K562 (cell line): ENCODE data around the gene CNNM2. TPM values are rescaled to one million over a fixed set of nuclear protein-coding genes. Genes with fewer than 3 reads are reported as not detected.

ENCODE experiments used
- ATAC-seq: fragments of 200-7000 bp; cut with Tn5 transposase; 3 replicates; pipeline ENCODE4 v1.9.1; 2020; ENCODE audit warnings: moderate library complexity
- BruUV-seq: library from RNA; stranded (reverse); fragments of 400-500 nt; replicated peaks from 2 replicates; lab custom pipeline; 2021; lab: Mats Ljungman, UMichigan
- CTCF ChIA-PET: fragments of 300-600 bp; formaldehyde crosslinking; extraction: SDS; loops from one replicate; lab custom pipeline; 2021; ENCODE audit warnings: low intra/inter-chr PET ratio; lab: Yijun Ruan, JAX
- POLR2A ChIA-PET: fragments of 300-600, 350-650 bp; sonication (Branson Sonifier 250); formaldehyde crosslinking; extraction: SDS; loops from one replicate; lab custom pipeline; 2021; ENCODE audit warnings: antibody characterized with exemption, inconsistent platforms; lab: Yijun Ruan, JAX
- DNase-seq, 4 experiments: peaks; one replicate each; pipeline versions ENCODE4 v3.0.0 to v3.0.0-alpha.2; 2011 to 2018; ENCODE audit warnings: low spot score in 3 of 4, mixed read lengths in 3 of 4; ENCODE audit errors: extremely low read depth in 1 of 4
- FAIRE-seq: peaks from 2 replicates; lab custom pipeline; 2011; peaks lifted over from hg19 to GRCh38; lab: Jason Lieb, UNC
- H2AFZ ChIP-seq: 2 replicates; pipeline ENCODE4 v1.6.0; 2011; ENCODE audit warnings: low read depth, low read length, control low read depth, inconsistent platforms
- H3K27ac ChIP-seq: fragments of 200-600 bp; 3 replicates; pipeline ENCODE4 v1.8.0; 2011; ENCODE audit warnings: low read depth, mild to moderate bottlenecking, control low read depth, inconsistent platforms, low read length, moderate library complexity, mixed read lengths; ENCODE audit errors: extremely low read depth
- H3K27me3 ChIP-seq, 2 experiments: fragments of 300-600 bp in 1 of 2; 2 replicates in 1 of 2; 3 replicates in 1 of 2; pipeline versions ENCODE4 v1.6.0 to v1.8.0; 2011; ENCODE audit warnings: inconsistent platforms in 2 of 2, low read length in 2 of 2, mild to moderate bottlenecking in 1 of 2, mixed read lengths in 1 of 2, moderate library complexity in 1 of 2; ENCODE audit not compliant: control insufficient read depth in 2 of 2, insufficient read depth in 2 of 2
- H3K36me3 ChIP-seq: fragments of 300-600 bp; 3 replicates; pipeline ENCODE4 v1.8.0; 2011; ENCODE audit warnings: mild to moderate bottlenecking, low read length, inconsistent platforms; ENCODE audit not compliant: control insufficient read depth, insufficient read depth
- H3K4me1 ChIP-seq, 2 experiments: fragments of 200-600 bp in 1 of 2; replicated peaks in 1 of 2; 2 replicates in 1 of 2; 3 replicates in 1 of 2; pipeline versions ENCODE4 v1.5.1 to v1.8.0; 2011; ENCODE audit warnings: inconsistent platforms in 2 of 2, low read length in 2 of 2, mild to moderate bottlenecking in 1 of 2, mixed read lengths in 1 of 2, moderate library complexity in 1 of 2; ENCODE audit not compliant: control insufficient read depth in 2 of 2, insufficient read depth in 2 of 2
- H3K4me2 ChIP-seq: 2 replicates; pipeline ENCODE4 v1.6.1; 2011; ENCODE audit warnings: low read length, control low read depth, inconsistent platforms, mixed read lengths; ENCODE audit not compliant: insufficient read depth
- H3K4me3 ChIP-seq: fragments of 200-600 bp; sonication (generic), shearing (Covaris generic); 2 replicates; pipeline ENCODE4 v1.5.1; 2016; ENCODE audit warnings: control low read depth, inconsistent platforms
- H3K79me2 ChIP-seq: fragments of 200-600 bp; 3 replicates; pipeline ENCODE4 v1.8.0; 2011; ENCODE audit warnings: low read length, inconsistent platforms; ENCODE audit not compliant: control insufficient read depth, insufficient read depth
- H3K9ac ChIP-seq, 2 experiments: 2 replicates each; pipeline versions ENCODE4 v1.6.0 to v1.6.1; 2011; ENCODE audit warnings: low read depth in 2 of 2, low read length in 2 of 2, control low read depth in 1 of 2, inconsistent platforms in 1 of 2, mild to moderate bottlenecking in 1 of 2, mixed read lengths in 1 of 2; ENCODE audit not compliant: insufficient read depth in 1 of 2
- H3K9me1 ChIP-seq: one replicate; pipeline ENCODE4 v1.6.0; 2011; ENCODE audit warnings: inconsistent platforms, mild to moderate bottlenecking, low read length, moderate library complexity; ENCODE audit not compliant: control insufficient read depth, insufficient read depth
- H3K9me3 ChIP-seq: replicated peaks from 2 replicates; pipeline ENCODE4 v1.5.1; 2011; ENCODE audit warnings: low read depth, low read length, inconsistent platforms; ENCODE audit not compliant: control insufficient read depth, insufficient read depth
- H4K20me1 ChIP-seq: replicated peaks from 2 replicates; pipeline ENCODE4 v1.6.1; 2011; ENCODE audit warnings: low read length, inconsistent platforms, mixed read lengths; ENCODE audit not compliant: control insufficient read depth, insufficient read depth
- ARNT ChIP-seq, 2 experiments: fragments of 450-650 bp; IDR thresholded peaks; 2 replicates each; pipeline ENCODE4 v1.6.1; 2016; ENCODE audit warnings: mild to moderate bottlenecking in 1 of 2
- CEBPB ChIP-seq: fragments of 450-650 bp; IDR thresholded peaks from 2 replicates; pipeline ENCODE4 v1.6.1; 2016; ENCODE audit warnings: missing genetic modification characterization, missing compliant biosample characterization
- DACH1 ChIP-seq: fragments of 450-650 bp; IDR thresholded peaks from 2 replicates; pipeline ENCODE4 v1.6.1; 2018; ENCODE audit not compliant: partially characterized antibody
- FOXA1 ChIP-seq: fragments of 450-650 bp; IDR thresholded peaks from 2 replicates; pipeline ENCODE4 v1.6.1; 2016; ENCODE audit warnings: mild to moderate bottlenecking, borderline replicate concordance
- HDAC2 ChIP-seq: fragments of 450-650 bp; IDR thresholded peaks from 2 replicates; pipeline ENCODE4 v1.6.1; 2016; ENCODE audit warnings: mild to moderate bottlenecking
- HOMEZ ChIP-seq: fragments of 250-450 bp; sonication (Bioruptor Pico); IDR thresholded peaks from 2 replicates; pipeline ENCODE4 v1.4.0; 2020; ENCODE audit warnings: mild to moderate bottlenecking, moderate library complexity
- MAFG ChIP-seq: fragments of 450-650 bp; conservative IDR thresholded peaks from 2 replicates; pipeline ENCODE4 v1.6.1; 2016; ENCODE audit warnings: missing genetic modification characterization, missing compliant biosample characterization
- MLLT1 ChIP-seq, 2 experiments: fragments of 450-650 bp; IDR thresholded peaks; 2 replicates each; pipeline ENCODE4 v1.6.1; 2016
- MTA3 ChIP-seq: fragments of 450-650 bp; formaldehyde crosslinking; IDR thresholded peaks from 2 replicates; pipeline ENCODE4 v1.6.1; 2017; ENCODE audit warnings: mild to moderate bottlenecking, borderline replicate concordance
- MTF1 ChIP-seq: fragments of 250-450 bp; sonication (Bioruptor Pico); IDR thresholded peaks from 2 replicates; pipeline ENCODE4 v1.9.0; 2021; ENCODE audit warnings: moderate library complexity, mild to moderate bottlenecking, inconsistent platforms, borderline replicate concordance
- POLR3G ChIP-seq: IDR thresholded peaks from 2 replicates; pipeline ENCODE4 v1.6.1; 2011; ENCODE audit not compliant: insufficient read length, insufficient replicate concordance; ENCODE audit errors: extremely low read depth
- PRPF4 ChIP-seq: fragments of 200-400 bp; formaldehyde crosslinking; IDR thresholded peaks from one replicate; pipeline ENCODE4 v1.6.1; 2017; ENCODE audit warnings: low read length, low read depth, mild to moderate bottlenecking; ENCODE audit not compliant: insufficient read depth, poor library complexity, severe bottlenecking
- RUNX1 ChIP-seq: sonication (generic); IDR thresholded peaks from 2 replicates; pipeline ENCODE4 v1.6.1; 2016; ENCODE audit warnings: antibody characterized with exemption, low read depth
- SRSF7 ChIP-seq: fragments of 200-400 bp; formaldehyde crosslinking; optimal IDR thresholded peaks from 2 replicates; pipeline ENCODE3; 2017; ENCODE audit warnings: mild to moderate bottlenecking, low read depth, low read length
- YBX1 ChIP-seq: fragments of 450-650 bp; IDR thresholded peaks from 2 replicates; pipeline ENCODE4 v1.7.1; 2016; ENCODE audit warnings: mild to moderate bottlenecking
- ZNF143 ChIP-seq: sonication (generic); formaldehyde crosslinking; IDR thresholded peaks from 2 replicates; pipeline ENCODE4 v1.9.0; 2022; ENCODE audit warnings: mild to moderate bottlenecking, missing genetic modification reagents
- ZNF277 ChIP-seq: fragments of 250-450 bp; sonication (Bioruptor Pico); IDR thresholded peaks from 2 replicates; pipeline ENCODE4 v1.8.0; 2022; ENCODE audit warnings: inconsistent platforms, mild to moderate bottlenecking, moderate library complexity, borderline replicate concordance
- ZNF561 ChIP-seq: fragments of 450-650 bp; formaldehyde crosslinking; conservative IDR thresholded peaks from 2 replicates; pipeline ENCODE4 v1.4.0; 2020; ENCODE audit warnings: mild to moderate bottlenecking, moderate library complexity
- ZNF668 ChIP-seq: fragments of 250-450 bp; sonication (Bioruptor Pico); IDR thresholded peaks from 2 replicates; pipeline ENCODE4 v1.8.0; 2022; ENCODE audit warnings: mild to moderate bottlenecking, inconsistent platforms
- WGBS: fragments of 100-300 bp; shearing (Covaris generic); methylation state at CpG from one replicate; pipeline ENCODE4 v1.1.6; 2016; ENCODE audit warnings: low coverage, mixed read lengths; ENCODE audit not compliant: insufficient coverage; ENCODE audit errors: missing lambda C conversion rate; 5-methylcytosine and 5-hydroxymethylcytosine counted together
- in situ Hi-C: fragments of 300-500 bp; cut with MboI; formaldehyde crosslinking; loops from 4 replicates; pipeline ENCODE4 v1.15.0; 2018; ENCODE audit warnings: inconsistent platforms, mixed read lengths
- intact Hi-C: fragments of 100-400 bp; cut with micrococcal nuclease; formaldehyde crosslinking; loops from 2 replicates; pipeline ENCODE4 v1.14.2; 2022
- polyA plus RNA-seq, 8 experiments: library from polyadenylated mRNA; depleted of rRNA in 4 of 8; stranded (reverse) in 5 of 8; unstranded in 3 of 8; fragments of >200 nt; fragmentation: Nextera tagmentation in 2 of 8; fragmentation: Illumina TruSeq in 1 of 8; extraction: Ambion mirVana in 2 of 8; extraction: Trizol in 1 of 8; gene quantifications; 2 replicates each; pipeline versions ENCODE4 v1.2.1 to v1.2.3, GENCODE V29; 2011 to 2014; ENCODE audit warnings: inconsistent platforms in 1 of 8, missing spikeins in 1 of 8
- total RNA-seq, 7 experiments: library from RNA; depleted of rRNA in 6 of 7; stranded (reverse); fragments of >200 nt in 6 of 7; fragmentation: Illumina TruSeq in 2 of 7; extraction: Trizol in 2 of 7; gene quantifications; 2 replicates each; pipeline versions ENCODE4 v1.2.1 to v1.2.3, GENCODE V29; 2011 to 2021; ENCODE audit warnings: low replicate concordance in 1 of 7

Gene CNNM2
- total and polyA plus RNA-seq, 9 of the 15 experiments (the other 6 are each of a cell fraction or from before 2014, with no cell fraction given) = 0.21 to 5.0 (median 1.3) TPM

- H3K27ac ChIP-seq = no peak overlapping the region
- no peak overlapping the region for H2AFZ ChIP-seq
- H3K27me3 ChIP-seq = no peaks in the 10 kb centered on the region
- ChIA-PET POLR2A (interaction anchor here (1.2 kb wide), 1 partner anchor 16 kb away, joined by 5 read pairs; no protein-coding TSS in a partner anchor), CTCF (no interaction called here)
- H4K20me1 ChIP-seq = no peaks in the 10 kb centered on the region
- in situ Hi-C loops (no loop called here), intact Hi-C loops (no loop called here)
- no peak overlapping the region for H3K9ac ChIP-seq
- 83% methylated on average over 4 of the region's 4 CpGs for WGBS
- FAIRE-seq = no peak
- no peak overlapping the region for H3K4me3 ChIP-seq
- H3K79me2 ChIP-seq = no peaks in the 10 kb centered on the region
- H3K36me3 ChIP-seq = no peaks in the 10 kb centered on the region
- ATAC-seq = no peak
- H3K9me3 ChIP-seq = no peaks in the 10 kb centered on the region
- TF ChIP-seq YBX1 (no peak), PRPF4 (no peak), MTF1 (CRISPR knock-in tag) (no peak), HDAC2 (no peak), MAFG (tag) (no peak), FOXA1 (no peak), ARNT (IDR thresholded peaks at IDR 0.05) (no peak), CEBPB (tag) (no peak), RUNX1 (no peak), MTA3 (no peak), ZNF561 (CRISPR knock-in tag) (no peak), HOMEZ (CRISPR knock-in tag) (no peak), ZNF143 (CRISPR knock-in tag) (no peak), ZNF668 (no peak), ZNF277 (CRISPR knock-in tag) (no peak), MLLT1 (IDR thresholded peaks at IDR 0.05) (no peak), SRSF7 (no peak), POLR3G (no peak), DACH1 (no peak)
- no peaks in the 10 kb centered on the region for H3K9me1 ChIP-seq
- BruUV-seq = no TSS peak
- peaks cover 2 to 4% of the 10 kb centered on the region in 2 experiments; a peak in 3 of 5 replicates for H3K4me1 ChIP-seq
- DNase-seq = no peak
- no peak overlapping the region for H3K4me2 ChIP-seq
Observed at GRCh38 chr10:103124420-103125096, 206.5 kb downstream of the CNNM2 start.
